Measurements from ENCODE around the gene RPRD1A.
"Not testable (repeated sequence)": the region's sequence is repeated elsewhere in the genome, so short reads cannot be mapped to it uniquely, and the experiment has no call there.

The RPRD1A gene

GRCh38 chr18:36043153-36043552 is 24.2 kb downstream of the RPRD1A start:
- in situ Hi-C loops (cut with MboI; ENCODE audit: low pct_unique_long_range_greater_than_20kb, low sequenced_read_pairs) = no loop called here
- no peak for DNase-seq

DNA sequence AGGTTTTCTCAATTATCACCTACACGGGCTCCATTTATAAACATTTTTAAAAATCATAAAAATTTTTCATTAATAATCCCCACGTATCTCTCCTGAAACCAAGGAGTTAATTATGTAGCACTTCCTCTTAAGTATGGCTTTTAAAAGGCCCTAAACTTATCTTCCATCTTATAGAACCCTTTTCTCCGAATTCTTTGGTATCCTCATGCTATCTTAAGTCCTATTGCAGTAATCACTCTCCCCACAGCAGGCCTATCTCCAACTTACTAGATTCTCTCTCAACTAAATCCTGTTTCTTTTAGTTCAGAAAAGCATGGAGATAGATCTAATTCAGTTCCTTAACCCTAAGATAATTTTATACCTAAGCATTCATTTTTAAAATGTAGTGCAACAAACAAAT is 26.2 kb downstream of the RPRD1A start:
- in situ Hi-C loops (cut with MboI; ENCODE audit: low pct_unique_long_range_greater_than_20kb, low sequenced_read_pairs) = no loop called here
- no peak for DNase-seq

DNA sequence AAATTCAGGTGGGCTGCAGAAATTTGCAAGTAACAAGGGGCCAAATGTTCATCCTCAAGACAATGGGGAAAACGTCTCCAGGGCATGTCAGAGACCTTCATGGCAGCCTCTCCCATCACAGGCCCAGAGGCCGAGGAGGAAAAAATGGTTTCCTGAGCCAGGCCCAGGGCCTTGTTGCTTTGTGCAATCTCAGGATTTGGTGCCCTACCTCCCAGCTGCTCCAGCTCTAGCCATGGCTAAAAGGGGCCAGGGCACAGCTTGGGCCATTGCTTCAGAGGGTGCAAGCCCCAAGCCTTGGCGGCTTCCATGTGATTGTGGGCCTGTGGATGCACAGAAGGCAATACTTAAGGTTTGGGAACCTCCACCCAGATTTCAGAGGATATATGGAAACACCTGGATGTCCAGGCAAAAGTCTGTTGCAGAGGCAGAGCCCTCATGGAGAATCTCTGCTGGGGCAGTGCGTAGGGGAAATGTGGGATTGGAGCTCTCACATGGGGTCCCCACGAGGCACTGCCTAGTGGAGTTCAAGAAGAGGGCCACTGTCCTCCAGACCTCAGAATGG is 29.2 kb downstream of the RPRD1A start:
- in situ Hi-C loops (cut with MboI; ENCODE audit: low pct_unique_long_range_greater_than_20kb, low sequenced_read_pairs) = no loop called here
- no peak for DNase-seq

DNA sequence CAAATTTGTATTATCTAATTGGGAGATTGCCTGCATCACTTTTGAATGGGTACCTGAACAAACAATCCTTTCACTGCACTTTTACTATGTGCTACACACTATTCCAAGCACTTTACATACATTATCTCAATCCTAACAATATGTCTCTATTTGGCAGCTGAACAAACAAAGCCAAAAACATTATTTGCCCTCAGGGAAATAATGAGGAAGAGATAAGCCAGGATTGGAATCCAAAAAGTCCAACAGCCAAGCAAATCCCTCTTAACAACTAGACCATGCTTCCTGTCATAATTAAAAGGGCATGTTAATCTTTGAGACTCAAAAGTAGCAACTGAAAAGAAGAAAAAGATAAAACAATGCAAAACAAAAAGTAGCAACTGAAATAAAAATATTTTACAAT is 32.1 kb downstream of the RPRD1A start:
- in situ Hi-C loops (cut with MboI; ENCODE audit: low pct_unique_long_range_greater_than_20kb, low sequenced_read_pairs) = no loop called here
- DNase-seq = no peak

DNA sequence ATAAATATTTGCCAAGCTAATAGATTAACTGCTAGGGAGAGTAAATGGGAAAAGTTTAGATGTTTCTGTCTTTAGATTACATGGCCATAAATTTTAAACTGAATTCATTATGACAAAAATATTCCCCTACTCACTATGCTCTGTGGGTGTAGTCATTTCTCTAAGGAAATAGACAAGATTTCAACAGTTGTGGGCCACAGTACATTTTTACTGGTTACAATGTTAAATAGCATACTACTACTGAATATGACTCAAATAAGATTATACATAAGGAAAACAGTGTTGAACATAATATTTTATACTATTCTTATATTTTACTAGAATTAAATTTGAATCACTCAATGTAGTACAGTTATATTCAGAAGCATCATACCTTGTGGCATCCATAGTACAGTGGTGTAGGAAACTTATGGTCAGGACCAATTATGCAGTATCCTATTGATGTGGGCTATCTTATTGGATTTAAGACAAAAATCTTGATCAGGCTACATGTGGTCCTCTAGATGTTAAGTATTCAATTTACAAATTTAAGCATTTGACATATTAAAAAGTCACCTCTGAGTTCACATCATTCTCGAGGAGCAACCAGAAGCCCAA is 33.0 kb downstream of the RPRD1A start:
- in situ Hi-C loops (cut with MboI; ENCODE audit: low pct_unique_long_range_greater_than_20kb, low sequenced_read_pairs) = no loop called here
- DNase-seq = no peak

DNA sequence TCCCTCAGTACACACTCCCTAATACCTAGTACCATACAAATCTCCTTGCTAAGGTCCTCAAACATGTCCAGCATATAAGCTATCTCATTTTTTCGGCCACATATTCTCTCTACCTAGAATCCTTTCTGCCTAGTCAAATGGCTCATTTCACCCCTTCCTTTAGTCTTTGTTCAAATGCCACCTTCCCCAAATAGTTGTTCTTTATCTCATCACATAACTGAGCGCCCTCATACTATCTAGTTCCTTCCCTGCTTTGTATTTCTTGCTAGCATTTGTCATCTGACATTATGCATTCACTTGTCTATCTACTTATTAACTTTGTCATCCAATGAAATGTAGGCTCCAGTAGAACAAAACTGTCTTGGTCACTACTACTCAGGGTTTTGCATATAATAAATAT is 35.5 kb downstream of the RPRD1A start:
- in situ Hi-C loops (cut with MboI; ENCODE audit: low pct_unique_long_range_greater_than_20kb, low sequenced_read_pairs) = no loop called here
- no peak for DNase-seq

DNA sequence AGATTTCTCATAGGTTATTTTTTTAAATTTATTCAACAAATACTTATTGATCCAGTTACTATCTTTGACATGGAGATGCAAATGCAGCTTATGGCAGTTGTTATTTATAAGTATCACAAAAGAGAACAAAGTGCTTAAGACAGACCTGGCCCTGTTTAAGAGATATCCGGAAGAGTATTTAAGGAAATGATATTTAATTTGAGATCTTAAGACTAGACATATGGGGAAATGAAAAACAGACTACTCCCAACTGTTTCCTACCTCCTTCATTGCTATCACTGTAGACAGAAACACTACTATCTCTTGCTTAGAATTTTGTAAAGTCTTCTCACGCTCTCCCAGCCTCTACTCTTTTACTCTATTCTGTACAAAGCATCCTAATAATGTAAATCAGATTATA is 36.0 kb downstream of the RPRD1A start:
- DNase-seq = no peak
- in situ Hi-C loops (cut with MboI; ENCODE audit: low pct_unique_long_range_greater_than_20kb, low sequenced_read_pairs) = no loop called here

- DNase-seq = no peak
- in situ Hi-C loops (cut with MboI; ENCODE audit: low pct_unique_long_range_greater_than_20kb, low sequenced_read_pairs) = no loop called here
These were observed 38.5 kb downstream of the RPRD1A start for GRCh38 chr18:36028859-36029258.

GRCh38 chr18:36025025-36025424 is 42.3 kb downstream of the RPRD1A start:
- in situ Hi-C loops (cut with MboI; ENCODE audit: low pct_unique_long_range_greater_than_20kb, low sequenced_read_pairs) = no loop called here
- no peak for DNase-seq

GRCh38 chr18:36024241-36024640 is 43.1 kb downstream of the RPRD1A start:
- DNase-seq; in situ Hi-C loops (cut with MboI; ENCODE audit: low pct_unique_long_range_greater_than_20kb, low sequenced_read_pairs): not testable (repeated sequence)

DNA sequence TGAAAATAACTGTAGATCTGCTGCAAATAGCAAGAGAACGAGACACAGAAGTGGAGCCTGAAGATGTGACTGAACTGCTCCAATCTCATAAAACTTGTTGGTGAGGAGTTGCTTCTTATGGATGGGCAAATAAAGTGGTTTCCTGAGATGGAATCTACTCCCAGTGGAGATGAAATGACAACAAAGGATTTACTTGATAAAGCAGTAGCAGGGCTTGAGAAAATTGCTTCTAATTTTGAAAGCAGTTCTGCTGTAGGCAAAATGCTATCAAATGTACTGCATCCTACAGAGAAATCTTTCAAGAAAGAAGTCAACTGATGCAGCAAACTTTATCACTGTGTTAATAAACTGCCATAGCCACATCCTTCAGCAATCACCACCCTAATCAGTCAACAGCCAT is 44.0 kb downstream of the RPRD1A start:
- in situ Hi-C loops (cut with MboI; ENCODE audit: low pct_unique_long_range_greater_than_20kb, low sequenced_read_pairs) = no loop called here
- no peak for DNase-seq

GRCh38 chr18:36020174-36020711 is 47.1 kb downstream of the RPRD1A start:
- in situ Hi-C loops (cut with MboI; ENCODE audit: low pct_unique_long_range_greater_than_20kb, low sequenced_read_pairs) = no loop called here
- DNase-seq = no peak

- in situ Hi-C loops (cut with MboI; ENCODE audit: low pct_unique_long_range_greater_than_20kb, low sequenced_read_pairs) = no loop called here
These were observed 50.1 kb downstream of the RPRD1A start for GRCh38 chr18:36017232-36017631.

DNA sequence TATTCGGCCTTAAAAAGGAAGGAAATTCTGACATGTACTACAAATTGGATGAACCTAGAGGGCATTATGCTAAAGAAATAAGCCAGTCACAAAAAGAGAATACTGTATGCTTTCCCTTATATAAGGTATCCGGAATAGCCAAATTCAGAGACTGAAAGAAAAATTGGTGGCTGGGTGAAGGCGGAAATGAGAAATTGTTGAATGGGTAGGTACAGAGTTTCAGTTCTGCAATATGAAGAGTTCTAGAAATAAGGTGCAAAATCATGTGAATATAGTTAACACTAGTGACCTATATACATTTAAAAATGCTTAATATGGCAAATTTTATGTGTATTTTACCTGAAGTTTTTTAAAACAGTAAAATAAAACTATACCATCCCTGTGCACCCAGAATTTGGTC is 51.7 kb downstream of the RPRD1A start:
- in situ Hi-C loops (cut with MboI; ENCODE audit: low pct_unique_long_range_greater_than_20kb, low sequenced_read_pairs) = no loop called here

More at GRCh38 chr18:36017232-36017631, 50.1 kb downstream of the RPRD1A start:
- no peak for DNase-seq

DNA sequence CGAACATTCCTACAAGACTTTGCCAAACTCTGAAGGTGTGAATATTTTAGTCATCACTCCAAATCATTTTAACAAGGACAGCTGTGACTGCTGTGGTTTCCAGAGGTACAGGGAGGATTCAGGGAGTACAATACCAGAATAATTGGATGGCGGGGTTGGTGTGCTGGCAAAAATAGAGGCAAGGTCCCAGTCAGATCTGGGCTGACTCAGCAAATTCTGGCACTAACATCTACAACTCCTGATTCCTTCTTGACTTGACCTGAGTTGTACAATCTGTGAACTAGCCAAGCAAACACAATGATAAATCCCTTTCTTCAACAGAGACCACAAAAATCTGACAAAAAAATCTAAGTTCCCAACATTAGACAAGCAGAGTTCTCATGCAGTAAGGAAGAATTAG is 54.5 kb downstream of the RPRD1A start:
- in situ Hi-C loops (cut with MboI; ENCODE audit: low pct_unique_long_range_greater_than_20kb, low sequenced_read_pairs) = no loop called here
- no peak for DNase-seq

More for the DNA sequence above, 51.7 kb downstream of the RPRD1A start:
- DNase-seq = no peak

DNA sequence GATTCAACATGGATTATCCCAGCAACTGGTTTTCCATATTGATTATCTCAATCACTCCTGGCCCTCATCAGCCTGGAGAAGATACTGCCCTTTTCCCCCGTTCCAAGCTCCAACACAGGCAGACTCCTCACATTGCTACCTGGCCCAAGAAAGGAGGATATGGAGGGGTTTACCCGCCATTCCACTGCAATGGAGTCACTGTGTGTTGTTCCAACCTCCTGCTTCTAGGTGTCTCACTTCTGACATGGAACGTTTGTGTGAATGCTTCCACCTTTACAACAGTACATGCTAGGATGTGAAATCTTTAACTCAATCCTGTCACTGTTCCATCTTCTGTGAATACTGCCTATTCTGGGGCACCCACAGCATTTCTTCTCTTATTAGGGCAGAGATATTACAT is 58.1 kb downstream of the RPRD1A start:
- in situ Hi-C loops (cut with MboI; ENCODE audit: low pct_unique_long_range_greater_than_20kb, low sequenced_read_pairs) = no loop called here
- no peak for DNase-seq

DNA sequence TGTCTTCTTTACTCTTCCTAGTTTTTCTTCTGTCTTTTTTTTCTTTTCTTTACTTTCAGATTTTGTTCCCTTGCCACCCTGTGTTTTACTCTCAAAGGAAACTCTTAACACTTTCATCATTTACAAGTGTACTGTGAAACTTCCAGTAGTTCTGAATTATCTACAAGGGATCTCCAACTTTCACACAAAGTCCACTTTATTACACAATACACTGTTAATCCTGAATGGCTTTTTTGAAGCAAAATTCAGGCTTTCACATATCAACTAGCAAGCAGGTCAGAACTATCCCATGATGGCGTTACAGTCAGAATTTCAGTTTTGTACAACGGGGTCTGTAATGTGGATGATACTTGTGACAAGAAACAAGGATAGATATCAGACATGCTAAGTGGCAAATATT is 60.4 kb downstream of the RPRD1A start:
- in situ Hi-C loops (cut with MboI; ENCODE audit: low pct_unique_long_range_greater_than_20kb, low sequenced_read_pairs) = no loop called here
- no peak for DNase-seq

GRCh38 chr18:35999925-36000324 is 67.4 kb downstream of the RPRD1A start:
- in situ Hi-C loops (cut with MboI; ENCODE audit: low pct_unique_long_range_greater_than_20kb, low sequenced_read_pairs) = no loop called here
- DNase-seq = no peak

DNA sequence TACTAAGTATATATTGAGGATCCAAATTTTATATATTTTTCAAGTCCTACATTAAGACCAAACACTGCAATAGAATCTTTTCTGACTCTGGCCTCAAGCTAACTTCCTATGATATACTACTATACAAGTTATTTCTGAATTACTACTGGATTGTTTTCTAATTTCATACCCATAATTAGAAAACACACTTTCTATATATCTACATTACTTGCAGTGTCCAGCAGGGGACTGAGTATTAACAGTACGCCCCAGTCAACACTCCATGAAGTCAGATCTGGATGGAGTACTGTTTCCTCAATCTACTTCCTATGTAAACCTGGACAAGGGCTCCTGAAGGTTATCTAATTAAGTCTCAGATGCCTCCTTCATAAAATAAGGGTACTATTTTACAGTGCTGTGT is 68.4 kb downstream of the RPRD1A start:
- in situ Hi-C loops (cut with MboI; ENCODE audit: low pct_unique_long_range_greater_than_20kb, low sequenced_read_pairs) = no loop called here
- peak; percentile 9 for DNase-seq

- in situ Hi-C loops (cut with MboI; ENCODE audit: low pct_unique_long_range_greater_than_20kb, low sequenced_read_pairs) = no loop called here
- no peak for DNase-seq
These were observed 74.3 kb downstream of the RPRD1A start for GRCh38 chr18:35993013-35993412.

DNA sequence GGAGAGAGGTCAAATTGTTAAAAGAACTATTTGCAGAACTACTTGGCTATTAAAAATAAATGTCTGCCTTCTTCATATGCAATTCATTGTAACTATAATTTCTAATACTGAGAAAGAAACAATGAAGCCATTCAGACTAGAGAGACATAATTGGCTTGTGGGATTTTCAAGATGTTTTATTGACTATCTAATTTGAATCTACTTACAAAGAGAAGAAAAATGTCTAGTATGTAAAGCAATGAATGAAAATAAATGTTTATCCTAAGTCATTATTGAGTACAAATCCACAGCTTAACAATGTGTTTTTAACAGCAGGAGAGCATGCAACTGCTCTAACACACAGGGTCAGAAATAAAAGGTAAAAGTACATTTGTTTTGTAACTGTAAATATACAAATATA is 75.7 kb downstream of the RPRD1A start:
- DNase-seq = no peak
- in situ Hi-C loops (cut with MboI; ENCODE audit: low pct_unique_long_range_greater_than_20kb, low sequenced_read_pairs) = no loop called here

Measured in KBM-7 (cell line).